C4-2B (cell line): ENCODE results near the gene DIDO1.

Experiments
- H3K27ac ChIP-seq: fragments of 450-650 bp; 2 replicates; pipeline ENCODE4 v1.5.1; 2017
- CTCF ChIP-seq: fragments of 450-650 bp; conservative IDR thresholded peaks from 2 replicates; pipeline ENCODE4 v1.5.1; 2017; ENCODE audit warnings: mild to moderate bottlenecking
- ZFX ChIP-seq: fragments of 450-650 bp; IDR thresholded peaks from 2 replicates; pipeline ENCODE4 v1.6.1; 2017

The DIDO1 gene

GRCh38 chr20:62907384-62908317 is 18.7 kb downstream of the DIDO1 start:
- H3K27ac ChIP-seq = no peak overlapping the region
- no peak for TF ChIP-seq ZFX
- TF ChIP-seq CTCF = peak; percentile 75

DNA sequence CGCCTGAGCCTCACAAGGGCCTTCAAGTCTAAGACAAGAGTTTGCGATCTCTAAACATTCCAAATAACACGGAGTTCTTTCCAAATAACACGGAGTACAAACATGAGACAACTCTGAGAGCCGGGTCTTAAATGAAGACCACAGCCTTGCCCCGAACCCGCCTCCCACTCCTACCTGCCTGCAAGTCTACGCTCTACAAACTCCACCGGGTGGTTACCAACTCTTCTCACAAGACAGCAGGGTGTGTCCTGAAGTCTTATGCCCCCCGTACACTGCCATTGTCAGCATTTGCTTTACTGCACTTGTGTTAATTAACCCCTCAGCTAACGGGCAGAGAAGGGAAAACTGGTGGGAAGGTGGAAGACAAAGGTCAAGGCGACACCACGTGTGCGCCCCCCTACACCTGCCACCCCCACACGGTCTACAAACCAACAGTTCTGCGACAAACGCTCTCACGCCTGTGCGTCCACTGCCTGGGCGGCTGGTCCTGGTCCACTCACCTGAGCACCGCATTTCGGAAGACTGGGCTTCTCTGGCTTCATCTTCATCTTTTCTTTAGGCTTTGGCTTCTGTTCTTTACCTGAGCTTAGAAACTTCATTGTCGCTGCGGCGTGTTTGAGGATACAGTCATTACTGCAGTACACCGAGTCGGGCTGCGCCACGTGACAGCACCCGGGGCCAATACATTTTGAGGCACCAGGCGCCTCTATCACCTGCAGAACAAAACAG is 19.5 kb downstream of the DIDO1 start:
- H3K27ac ChIP-seq = no peak overlapping the region
- TF ChIP-seq CTCF = no peak
- no peak for TF ChIP-seq ZFX

DNA sequence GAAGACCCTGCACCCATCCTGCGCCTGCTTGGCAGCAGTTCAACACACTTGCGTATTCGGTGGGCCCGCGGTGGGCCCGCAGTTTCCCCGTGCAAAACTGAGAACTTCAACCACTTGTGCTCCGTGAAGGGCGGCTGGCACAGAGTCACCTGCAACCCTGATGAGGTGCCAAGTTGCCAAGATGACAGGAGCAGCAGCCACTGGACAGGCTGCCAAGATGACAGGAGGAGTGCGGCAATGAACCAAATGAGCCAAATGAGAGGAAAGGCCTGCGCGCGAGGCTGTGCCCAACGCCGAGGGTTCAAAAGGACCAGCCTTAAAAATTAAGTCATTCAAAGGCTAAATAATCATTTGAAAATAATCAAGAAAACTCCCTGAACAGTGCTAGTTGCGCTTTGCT is 20.1 kb downstream of the DIDO1 start:
- no peak overlapping the region for H3K27ac ChIP-seq
- no peak for TF ChIP-seq ZFX
- no peak for TF ChIP-seq CTCF

- TF ChIP-seq CTCF (no peak), ZFX (no peak)
- H3K27ac ChIP-seq = no peak overlapping the region
Observed at GRCh38 chr20:62905536-62906117, 20.7 kb downstream of the DIDO1 start.

- TF ChIP-seq CTCF (no peak), ZFX (no peak)
- H3K27ac ChIP-seq = no peak overlapping the region
Observed at GRCh38 chr20:62902926-62903615, 23.2 kb downstream of the DIDO1 start.

DNA sequence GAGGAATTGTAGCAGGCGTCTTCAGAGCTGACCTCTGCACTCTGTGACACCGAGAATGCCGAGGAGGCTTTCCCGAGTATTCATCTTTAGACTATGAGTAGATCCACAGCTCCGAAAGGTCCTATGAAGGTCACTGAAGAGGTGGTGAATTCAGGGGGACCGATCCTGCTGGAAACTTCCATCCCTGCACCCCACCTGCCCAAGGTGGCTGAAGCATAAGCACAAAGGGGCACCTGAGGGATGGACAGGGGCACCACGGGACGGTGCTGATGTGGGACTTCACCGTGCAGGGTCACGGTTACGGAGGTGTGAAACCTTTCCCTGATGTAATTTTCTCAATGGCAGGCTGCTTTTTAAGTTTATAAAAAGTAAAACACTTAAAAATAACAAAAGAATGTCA is 24.4 kb downstream of the DIDO1 start:
- H3K27ac ChIP-seq = no peak overlapping the region
- TF ChIP-seq CTCF (no peak), ZFX (no peak)
